Fibroblast of villous mesenchyme (primary cell): ENCODE results near the gene MYO16. TPM values are rescaled to one million over a fixed set of nuclear protein-coding genes. Genes with fewer than 3 reads are reported as not detected.

Source experiments
- DNase-seq: peaks from one replicate; pipeline ENCODE4 v3.0.0-alpha.2; 2010; ENCODE audit warnings: low read depth
- H3K4me3 ChIP-seq: 2 replicates; pipeline ENCODE4 v1.5.1; 2011; ENCODE audit warnings: low read depth, mild to moderate bottlenecking, low read length
- CTCF ChIP-seq: IDR thresholded peaks from 2 replicates; pipeline ENCODE4 v1.5.1; 2012; ENCODE audit warnings: low read depth, mild to moderate bottlenecking, low read length; ENCODE audit not compliant: insufficient read depth
- total RNA-seq: library from RNA; depleted of rRNA; stranded (reverse); fragments of >200 nt; gene quantifications from 2 replicates; pipeline ENCODE4 v1.2.3, GENCODE V29; 2012

MYO16 gene
- total RNA-seq, 1 donor: 0.86 TPM

GRCh38 chr13:108959234-108959633 is 329.8 kb downstream of the MYO16 start:
- no peak overlapping the region for H3K4me3 ChIP-seq
- no peak for TF ChIP-seq CTCF
- no peak for DNase-seq

- H3K4me3 ChIP-seq: no peak overlapping the region
- TF ChIP-seq CTCF: no peak
- no peak for DNase-seq
Measured at GRCh38 chr13:108960006-108960405, 330.6 kb downstream of the MYO16 start.

- peak; percentile 82 for TF ChIP-seq CTCF
- no peak overlapping the region for H3K4me3 ChIP-seq
- DNase-seq: peak; percentile 72
Measured at GRCh38 chr13:108961542-108962125, 332.2 kb downstream of the MYO16 start.

GRCh38 chr13:108962654-108963053 is 333.2 kb downstream of the MYO16 start:
- DNase-seq: no peak
- no peak overlapping the region for H3K4me3 ChIP-seq
- TF ChIP-seq CTCF: no peak

GRCh38 chr13:108963276-108963810 is 333.9 kb downstream of the MYO16 start:
- no peak for TF ChIP-seq CTCF
- no peak for DNase-seq

GRCh38 chr13:108963846-108964600 is 334.6 kb downstream of the MYO16 start:
- no peak for TF ChIP-seq CTCF
- H3K4me3 ChIP-seq: no peak overlapping the region
- DNase-seq: peak; percentile 74

More at GRCh38 chr13:108963276-108963810, 333.9 kb downstream of the MYO16 start:
- no peak overlapping the region for H3K4me3 ChIP-seq
